ENCODE data around the gene DAB2IP.

Gene DAB2IP

GRCh38 chr9:121638901-121639592 lies 12.4 kb upstream of the DAB2IP start (continued):
- TF ChIP-seq KLF17 (tag by site-specific recombination; IDR thresholded peaks at IDR 0.05), result no peak
- no peak for TF ChIP-seq ZNF26 (tag by site-specific recombination; IDR thresholded peaks at IDR 0.05)
- no peak for TF ChIP-seq SP7 (tag by site-specific recombination; IDR thresholded peaks at IDR 0.05)
- no peak for TF ChIP-seq ZNF645 (tag by site-specific recombination; IDR thresholded peaks at IDR 0.05)
- no peak for TF ChIP-seq ZNF23 (tag by site-specific recombination; IDR thresholded peaks at IDR 0.05; ENCODE audit: borderline replicate concordance)
- TF ChIP-seq ELK4 (IDR thresholded peaks at IDR 0.05; ENCODE audit: borderline replicate concordance, low read depth, low read length), result no peak
- no peak for TF ChIP-seq HIC1 (tag by site-specific recombination; IDR thresholded peaks at IDR 0.05)
- no peak for TF ChIP-seq ATF2 (tag by site-specific recombination; IDR thresholded peaks at IDR 0.05; ENCODE audit: low read depth)
- TF ChIP-seq IKZF3 (tag by site-specific recombination; IDR thresholded peaks at IDR 0.05), result no peak

GRCh38 chr9:121639619-121640018 lies 11.8 kb upstream of the DAB2IP start:
- no peaks in the 10 kb centered on the region for H3K9me3 ChIP-seq (ENCODE audit: control insufficient read depth, insufficient read depth, low read depth, low read length)
- no peaks in the 10 kb centered on the region for H3K36me3 ChIP-seq (ENCODE audit: control insufficient read depth in 2 of 2, insufficient read depth in 1 of 2, low read length in 2 of 2)
- POLR2A ChIA-PET, result interaction anchor here (1.2 kb wide), 1 partner anchor 12 kb away, joined by 4 read pairs; no protein-coding TSS in a partner anchor
- no peaks in the 10 kb centered on the region for H3K4me1 ChIP-seq (ENCODE audit: control insufficient read depth, insufficient read depth, low read length)
- TF ChIP-seq ZNF174 (tag by site-specific recombination; IDR thresholded peaks at IDR 0.05) (no peak), ZNF18 (tag by site-specific recombination; IDR thresholded peaks at IDR 0.05) (no peak), SCRT2 (tag by site-specific recombination; IDR thresholded peaks at IDR 0.05) (peak; percentile 87), ZNF544 (tag by site-specific recombination; IDR thresholded peaks at IDR 0.05) (no peak), FEZF1 (tag by site-specific recombination; IDR thresholded peaks at IDR 0.05) (no peak), ZBTB10 (tag by site-specific recombination; IDR thresholded peaks at IDR 0.05) (no peak), ZNF2 (tag by site-specific recombination; IDR thresholded peaks at IDR 0.05) (no peak), SCRT1 (tag by site-specific recombination; IDR thresholded peaks at IDR 0.05; ENCODE audit: borderline replicate concordance) (peak; percentile 65; the same call in 1 of the 2 replicates), ZNF624 (tag by site-specific recombination; IDR thresholded peaks at IDR 0.05) (no peak), ZNF514 (tag by site-specific recombination; IDR thresholded peaks at IDR 0.05) (no peak)
- CTCF ChIA-PET, result interaction anchor here (0.6 to 3.3 kb wide), 19 partner anchors 9 to 372 kb away, joined by 3 to 18 read pairs (median 5); no protein-coding TSS in a partner anchor
- no peak overlapping the region for H3K27ac ChIP-seq (ENCODE audit: extremely low read depth, low read depth, low read length)
- no peak overlapping the region for H3K4me3 ChIP-seq (ENCODE audit: low read depth, low read length)
